Stimulated activated CD4-positive, alpha-beta T cell treated with anti-CD3 and anti-CD28 coated beads, Interleukin-1b, Interleukin-23, amount 100 ng/mL, for 24 hours (primary cell): Measurements from ENCODE around the gene CDCA4.

Experiments
- DNase-seq, 4 experiments: peaks; one replicate each; pipeline ENCODE4 v3.0.0-alpha.2; 2020; ENCODE audit warnings: low read depth in 4 of 4, low spot score in 1 of 4

CDCA4 gene

GRCh38 chr14:104992501-104992900 lies 28.4 kb downstream of the CDCA4 start:
- DNase-seq = no peak

- no peak for DNase-seq
These were observed 29.0 kb downstream of the CDCA4 start for GRCh38 chr14:104991896-104992230.

- no peak for DNase-seq
These were observed 31.0 kb downstream of the CDCA4 start for GRCh38 chr14:104989951-104990303.

GRCh38 chr14:104989236-104989950 lies 31.5 kb downstream of the CDCA4 start:
- DNase-seq = no peak

- no peak for DNase-seq
These were observed 34.3 kb downstream of the CDCA4 start for GRCh38 chr14:104986487-104987164.

GRCh38 chr14:104985675-104986486 lies 35.0 kb downstream of the CDCA4 start, which contains the start of gene CLBA1:
Gene CLBA1 (plus strand): TSS chr14:104985788. CDS start chr14:104986432, 644 bp downstream.
- DNase-seq = peak; percentile 61 to 84 (median 74)

GRCh38 chr14:104984056-104984894 lies 36.6 kb downstream of the CDCA4 start:
- DNase-seq = no peak

- no peak for DNase-seq
These were observed 37.6 kb downstream of the CDCA4 start for GRCh38 chr14:104983231-104983721.

GRCh38 chr14:104982548-104983230 lies 38.2 kb downstream of the CDCA4 start:
- DNase-seq = no peak

GRCh38 chr14:104981699-104982541 lies 39.0 kb downstream of the CDCA4 start:
- no peak for DNase-seq

GRCh38 chr14:104980611-104981531 lies 40.0 kb downstream of the CDCA4 start:
- DNase-seq = no peak

GRCh38 chr14:104979758-104980610 lies 40.9 kb downstream of the CDCA4 start:
- no peak for DNase-seq

GRCh38 chr14:104978746-104979691 lies 41.9 kb downstream of the CDCA4 start:
- no peak for DNase-seq

GRCh38 chr14:104977681-104978653 lies 42.9 kb downstream of the CDCA4 start, which contains the start of gene AHNAK2:
Gene AHNAK2 (minus strand): TSS chr14:104978374. CDS start chr14:104978237, 137 bp downstream.
- peak in 3 of 4 experiments; percentile 18 to 48 (median 44) for DNase-seq
